Measurements from ENCODE around the gene ENTPD1.
"Not testable (repeated sequence)": the region's sequence is repeated elsewhere in the genome, so short reads cannot be mapped to it uniquely, and the experiment has no call there.

The ENTPD1 gene

GRCh38 chr10:95798096-95798855 lies 42.3 kb downstream of the ENTPD1 start:
- DNase-seq, result no peak

GRCh38 chr10:95800286-95800685 lies 44.3 kb downstream of the ENTPD1 start:
- DNase-seq, result not testable (repeated sequence)

- DNase-seq, result not testable (repeated sequence)
Measured at GRCh38 chr10:95806687-95807380, 50.9 kb downstream of the ENTPD1 start.

GRCh38 chr10:95808705-95809308 lies 52.8 kb downstream of the ENTPD1 start:
- not testable (repeated sequence) for DNase-seq

- no peak for DNase-seq
Measured at GRCh38 chr10:95809370-95810197, 53.6 kb downstream of the ENTPD1 start.

DNA sequence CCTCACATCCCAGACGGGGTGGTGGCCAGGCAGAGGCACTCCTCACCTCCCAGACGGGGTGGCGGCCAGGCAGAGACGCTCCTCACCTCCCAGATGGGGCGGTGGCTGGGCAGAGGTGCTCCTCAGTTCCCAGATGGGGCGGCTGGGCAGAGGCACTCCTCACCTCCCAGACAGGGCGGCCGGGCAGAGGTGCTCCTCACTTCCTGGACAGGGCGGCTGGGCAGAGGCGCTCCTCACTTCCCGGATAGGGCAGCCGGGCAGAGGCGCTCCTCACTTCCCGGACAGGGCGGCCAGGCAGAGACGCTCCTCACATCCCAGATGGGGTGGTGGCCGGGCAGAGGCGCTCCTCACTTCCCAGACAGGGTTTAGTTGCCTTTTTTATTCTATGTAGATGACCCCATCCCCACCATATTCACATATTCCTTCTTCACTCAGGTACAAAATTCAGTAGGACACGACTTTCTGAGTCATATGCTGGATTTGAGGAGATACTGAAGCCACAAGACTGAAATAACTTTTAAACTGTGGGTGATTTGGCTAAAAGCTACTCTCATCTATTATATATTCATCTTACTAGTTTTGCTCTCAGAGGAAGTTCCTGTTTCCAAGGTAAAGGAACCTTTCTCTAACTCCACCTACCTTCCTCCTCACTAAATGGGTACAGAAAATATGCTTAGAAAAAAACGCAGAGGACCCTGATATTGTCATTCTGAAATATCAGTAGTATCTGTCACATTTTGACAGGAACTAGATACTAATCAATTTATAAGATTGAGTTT lies 54.4 kb downstream of the ENTPD1 start:
- no peak for DNase-seq

DNA sequence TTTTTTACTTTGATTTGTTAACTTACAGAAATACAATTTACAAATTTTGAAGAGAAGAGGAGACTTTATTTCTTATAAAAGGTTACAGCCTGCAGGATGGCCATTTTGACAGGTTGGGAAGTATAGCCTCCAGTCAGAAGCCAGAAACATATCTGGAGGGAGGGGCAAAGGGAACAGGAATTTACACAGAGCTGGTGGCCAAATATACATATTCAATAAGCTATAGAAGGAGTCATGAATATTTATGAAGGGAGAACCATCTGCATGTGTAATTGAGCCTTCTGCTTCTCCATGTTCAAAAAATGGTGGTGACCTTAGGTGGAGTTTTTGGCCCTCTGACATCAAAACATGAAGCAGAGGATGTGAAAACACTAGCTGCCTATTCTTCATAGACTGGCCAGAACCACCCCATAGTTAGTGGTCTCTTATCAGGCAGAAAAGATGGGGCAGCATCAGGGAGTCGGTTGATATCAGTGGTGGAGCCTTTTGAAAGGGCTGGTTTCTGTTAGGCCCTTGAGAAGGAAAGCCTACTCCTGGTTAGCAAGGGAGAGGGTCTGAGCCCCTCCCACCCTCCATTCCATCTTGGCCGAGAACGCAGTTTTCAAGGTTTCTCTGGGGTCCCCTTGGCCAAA lies 57.2 kb downstream of the ENTPD1 start:
- DNase-seq, result no peak

GRCh38 chr10:95814011-95814727 lies 58.2 kb downstream of the ENTPD1 start:
- DNase-seq, result no peak

DNA sequence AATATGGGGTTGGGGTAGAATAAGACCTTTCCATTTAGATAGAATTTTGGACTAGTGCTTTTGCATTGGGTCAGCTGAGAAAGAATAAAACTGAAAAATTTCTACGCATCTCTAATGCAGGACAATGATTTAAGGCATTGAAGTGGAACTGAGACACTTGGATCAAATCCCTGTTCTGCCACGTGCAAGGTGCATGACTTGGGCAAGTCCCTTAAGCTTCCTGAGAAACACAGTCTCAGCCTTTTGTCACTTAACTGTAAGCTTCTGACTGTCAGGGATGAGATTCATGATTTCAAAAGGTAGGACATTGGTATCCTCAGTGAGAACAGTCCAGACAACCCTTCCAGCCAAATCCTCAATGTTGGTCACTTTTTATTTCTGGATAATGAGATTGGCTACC lies 59.2 kb downstream of the ENTPD1 start:
- DNase-seq, result no peak

DNA sequence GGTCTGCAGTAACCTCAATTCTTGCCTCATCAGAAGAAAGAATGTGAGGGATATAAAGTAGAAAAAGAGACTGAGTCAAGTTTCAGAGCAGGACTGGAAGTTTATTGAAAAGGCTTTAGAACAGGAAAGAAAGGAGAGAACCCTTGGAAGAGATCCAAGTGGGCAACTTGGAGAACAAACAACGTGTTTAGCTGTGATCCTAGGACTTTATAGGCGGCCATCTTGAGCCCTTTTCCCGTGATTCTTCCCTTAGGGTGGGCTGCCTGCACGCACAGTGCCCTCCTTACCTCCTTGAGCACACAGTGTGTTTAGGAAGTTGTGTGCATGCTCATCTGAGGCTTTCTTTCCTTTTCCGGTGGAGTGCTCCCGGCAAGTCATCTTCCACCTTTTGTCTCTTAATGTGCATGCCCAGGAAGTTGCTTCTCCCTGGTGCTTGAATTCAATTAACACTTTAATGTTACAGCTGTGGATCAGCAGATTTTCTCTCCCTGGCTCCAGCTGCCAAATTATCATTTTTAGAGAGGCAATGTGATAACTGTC lies 59.8 kb downstream of the ENTPD1 start:
- DNase-seq, result no peak

- DNase-seq, result no peak
Measured at GRCh38 chr10:95818010-95818409, 62.0 kb downstream of the ENTPD1 start.

- no peak for DNase-seq
Measured at GRCh38 chr10:95818668-95819067, 62.7 kb downstream of the ENTPD1 start.

DNA sequence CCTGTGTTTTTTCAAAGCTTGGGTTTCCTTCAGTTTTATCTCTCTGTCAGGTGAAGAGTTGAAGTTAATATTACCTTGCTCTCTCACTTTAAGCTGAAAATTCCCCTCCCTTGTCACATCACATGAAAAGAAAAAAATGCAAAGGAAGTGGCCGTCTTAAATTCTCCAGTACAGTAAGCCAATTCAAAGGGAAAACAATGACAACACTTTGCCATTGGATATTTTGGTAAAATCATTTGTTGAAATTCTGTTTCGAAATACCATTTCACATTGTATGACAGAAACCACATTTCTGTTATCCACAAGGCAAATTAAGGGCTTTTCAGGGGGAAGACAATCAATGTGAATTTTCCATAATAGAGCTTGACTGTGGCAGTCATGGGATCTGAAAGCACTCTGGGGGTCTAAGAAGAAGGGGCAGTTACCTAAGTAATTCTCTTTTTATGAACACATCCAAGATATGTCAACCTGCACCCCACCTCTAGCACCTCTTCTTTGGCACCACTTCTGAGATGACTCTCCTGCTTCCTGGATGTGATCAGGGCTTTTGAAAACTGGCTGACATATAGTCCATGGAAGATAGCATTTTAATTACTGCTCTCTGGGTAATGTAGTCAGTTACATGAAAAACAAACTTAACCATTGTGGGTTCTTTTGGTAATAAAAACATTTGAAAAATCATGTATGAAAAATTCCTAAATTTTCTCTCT lies 63.8 kb downstream of the ENTPD1 start:
- no peak for DNase-seq

DNA sequence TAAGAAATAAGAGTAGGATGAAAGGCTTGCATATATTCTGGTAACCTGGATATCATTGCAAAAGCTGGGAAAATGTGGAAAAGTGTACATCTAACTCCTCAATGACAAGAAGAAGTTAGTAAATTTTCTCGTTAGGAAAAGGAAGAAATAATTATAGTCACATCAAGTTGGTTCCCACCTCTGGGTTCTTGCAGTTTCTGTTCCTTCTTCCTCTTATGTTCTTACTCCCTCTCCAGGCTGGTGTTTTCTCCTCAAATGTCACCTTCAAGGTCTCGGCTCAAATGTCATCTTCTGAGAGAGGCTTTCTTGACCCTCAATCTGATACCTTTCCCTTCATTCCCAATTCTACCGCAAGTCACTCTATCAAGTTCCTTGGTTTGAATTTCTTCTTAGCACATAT lies 64.4 kb downstream of the ENTPD1 start:
- DNase-seq, result no peak

DNA sequence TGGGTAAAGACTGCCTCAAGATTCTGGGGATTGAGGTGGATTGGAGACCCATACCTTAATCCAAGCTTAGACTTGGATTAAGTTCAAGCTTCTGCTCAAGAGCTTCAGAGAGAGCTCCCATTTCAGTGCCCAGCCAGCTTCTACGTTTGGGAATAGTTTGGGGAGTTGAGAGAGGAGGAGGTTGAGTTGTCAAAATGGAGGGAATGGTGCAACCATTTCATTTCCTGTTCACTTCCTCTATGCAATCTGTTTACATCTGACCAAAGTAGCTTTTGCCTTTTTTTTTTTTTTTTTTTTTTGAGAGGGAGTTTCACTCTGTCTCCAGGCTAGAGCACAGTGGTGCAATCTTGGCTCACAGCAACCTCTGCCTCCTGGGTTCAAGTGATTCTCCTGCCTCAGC lies 65.8 kb downstream of the ENTPD1 start:
- DNase-seq, result no peak

DNA sequence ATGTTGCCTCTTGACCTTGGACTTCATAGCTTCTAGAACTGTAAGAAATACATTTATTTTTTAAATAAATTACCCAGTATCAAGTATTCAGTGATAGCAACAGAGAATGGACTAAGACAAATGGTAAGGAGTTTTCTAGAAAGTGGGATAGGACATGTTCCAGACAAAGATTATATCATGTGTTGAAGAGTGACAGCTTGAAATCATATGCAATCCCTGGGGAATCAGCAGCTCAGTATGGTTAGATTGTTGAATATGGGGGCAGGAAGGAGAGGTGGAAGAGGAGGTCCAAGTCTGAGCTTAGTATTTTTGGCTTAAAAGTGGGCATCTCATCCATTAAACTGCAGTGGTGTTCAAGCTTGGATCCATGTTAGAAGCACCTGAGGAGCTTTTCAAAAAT lies 74.1 kb downstream of the ENTPD1 start:
- DNase-seq, result no peak

DNA sequence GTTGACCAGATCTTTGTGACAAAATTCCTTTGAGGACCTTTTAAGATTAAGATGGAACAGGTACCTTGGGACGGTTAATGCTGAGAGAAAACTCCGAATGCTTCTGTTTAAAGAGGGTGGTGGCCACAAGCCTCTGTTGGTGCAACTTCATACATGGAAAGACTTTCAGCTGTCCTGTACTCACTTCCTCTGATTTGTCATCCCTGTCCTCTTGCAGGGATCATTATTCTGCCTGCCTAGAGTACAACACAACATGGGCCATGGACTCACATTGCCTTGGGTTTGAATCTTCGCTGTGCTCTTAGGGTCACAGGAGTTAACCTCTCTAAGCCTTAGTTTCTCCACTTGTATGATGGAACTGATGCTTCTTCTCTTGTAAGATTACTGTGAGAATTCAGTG lies 75.1 kb downstream of the ENTPD1 start:
- no peak for DNase-seq

- no peak for DNase-seq
Measured at GRCh38 chr10:95831515-95831914, 75.6 kb downstream of the ENTPD1 start.

GRCh38 chr10:95832216-95833041 lies 76.5 kb downstream of the ENTPD1 start:
- DNase-seq, result no peak
